Natural killer cell (primary cell): Measurements from ENCODE around the gene FBXL17. TPM values are rescaled to one million over a fixed set of nuclear protein-coding genes. Genes with fewer than 3 reads are reported as not detected.

Source experiments
- ATAC-seq, 3 donors: fragments of 150-1000 bp in 2 of 3; fragments of 200-7000 bp in 1 of 3; cut with Tn5 transposase; 1 replicate in 1 of 3; 2 replicates in 2 of 3; pipeline ENCODE4 v1.10.0; 2021; ENCODE audit warnings: mild to moderate bottlenecking in 2 of 3, moderate library complexity in 2 of 3
- DNase-seq, 2 donors: peaks; one replicate each; pipeline versions ENCODE4 v3.0.0 to v3.0.0-alpha.2; 2013 to 2021; ENCODE audit warnings: mixed read lengths in 1 of 2
- H3K27ac ChIP-seq: one replicate; pipeline ENCODE4 v1.5.1; 2013; ENCODE audit warnings: mild to moderate bottlenecking, low read length
- H3K27me3 ChIP-seq: one replicate; pipeline ENCODE4 v1.6.1; 2013; ENCODE audit warnings: low read length; ENCODE audit not compliant: control insufficient read depth, insufficient read depth
- H3K36me3 ChIP-seq: one replicate; pipeline ENCODE4 v1.6.1; 2013; ENCODE audit warnings: low read length; ENCODE audit not compliant: control insufficient read depth, insufficient read depth
- H3K4me1 ChIP-seq: one replicate; pipeline ENCODE4 v1.6.1; 2013; ENCODE audit warnings: low read length; ENCODE audit not compliant: control insufficient read depth, insufficient read depth
- H3K4me3 ChIP-seq: one replicate; pipeline ENCODE4 v1.5.1; 2013; ENCODE audit warnings: low read length
- H3K9me3 ChIP-seq: one replicate; pipeline ENCODE4 v1.6.1; 2013; ENCODE audit warnings: low read length; ENCODE audit not compliant: control insufficient read depth, insufficient read depth
- H3K27ac Mint-ChIP-seq, 2 donors: one replicate each; pipeline ENCODE4 v1.8.0; 2022; ENCODE audit warnings: mild to moderate bottlenecking in 2 of 2, mixed read lengths in 2 of 2, moderate library complexity in 1 of 2
- H3K27me3 Mint-ChIP-seq, 2 donors: one replicate each; pipeline ENCODE4 v1.8.0; 2022; ENCODE audit warnings: low read depth in 2 of 2, mixed read lengths in 2 of 2
- H3K36me3 Mint-ChIP-seq: one replicate; pipeline ENCODE4 v1.8.0; 2022; ENCODE audit warnings: mixed read lengths
- H3K4me1 Mint-ChIP-seq, 2 donors: one replicate each; pipeline ENCODE4 v1.8.0; 2022; ENCODE audit warnings: mixed read lengths in 2 of 2
- H3K4me3 Mint-ChIP-seq: one replicate; pipeline ENCODE4 v1.8.0; 2022; ENCODE audit warnings: mild to moderate bottlenecking, moderate library complexity, mixed read lengths
- H3K9me3 Mint-ChIP-seq, 2 donors: one replicate each; pipeline ENCODE4 v1.8.0; 2022; ENCODE audit warnings: mixed read lengths in 2 of 2
- CTCF ChIP-seq: fragments of 200-600 bp; IDR thresholded peaks from one replicate; pipeline ENCODE4 v1.8.0; 2022; ENCODE audit warnings: antibody characterized with exemption
- WGBS: methylation state at CpG from one replicate; pipeline ENCODE4 v1.1.7; 2013; ENCODE audit warnings: missing lambda C conversion rate; ENCODE audit not compliant: insufficient coverage; 5-methylcytosine and 5-hydroxymethylcytosine counted together
- intact Hi-C: fragments of 100-400 bp; cut with micrococcal nuclease; formaldehyde crosslinking; loops from one replicate; pipeline ENCODE4 v1.14.2; 2022
- total RNA-seq, 4 donors: library from RNA; stranded (reverse); fragments of 120-200 nt in 1 of 4; gene quantifications; one replicate each; pipeline versions ENCODE4 v1.2.3 to v1.2.4, GENCODE V29; 2013 to 2022

Gene FBXL17
- total RNA-seq, 3 donors from 2014 or later (not counting 1 experiment from before 2014, with no cell fraction given) = 34.2 to 46.8 (median 34.9) TPM

- Histone ChIP-seq H3K4me1 (no peaks in the 10 kb centered on the region), H3K36me3 (peaks cover 10% of the 10 kb centered on the region), H3K4me3 (no peak overlapping the region), H3K27me3 (no peaks in the 10 kb centered on the region), H3K27ac (no peak overlapping the region), H3K9me3 (no peaks in the 10 kb centered on the region)
- TF ChIP-seq CTCF = no peak
- Mint-ChIP-seq H3K36me3 (no peaks in the 10 kb centered on the region), H3K27me3 (no peaks in the 10 kb centered on the region), H3K9me3 (no peaks in the 10 kb centered on the region), H3K4me1 (peaks cover 23 to 25% of the 10 kb centered on the region in 2 donors), H3K27ac (no peak overlapping the region), H3K4me3 (no peak overlapping the region)
- ATAC-seq (no peak), DNase-seq (no peak)
- intact Hi-C loops = no loop called here
- WGBS = no CpG with 5 or more reads among the region's 2 CpGs
These were observed 15.4 kb downstream of the FBXL17 start for GRCh38 chr5:108366500-108366899.

- no peaks in the 10 kb centered on the region for H3K9me3 ChIP-seq
- H3K27me3 ChIP-seq = no peaks in the 10 kb centered on the region
- ATAC-seq (no peak), DNase-seq (no peak)
- intact Hi-C loops = no loop called here
- peaks cover 10% of the 10 kb centered on the region for H3K36me3 ChIP-seq
- Mint-ChIP-seq H3K9me3 (no peaks in the 10 kb centered on the region), H3K27me3 (no peaks in the 10 kb centered on the region), H3K36me3 (no peaks in the 10 kb centered on the region), H3K4me3 (no peak overlapping the region), H3K4me1 (peaks cover 6 to 9% of the 10 kb centered on the region in 2 donors), H3K27ac (no peak overlapping the region)
- no peak overlapping the region for H3K27ac ChIP-seq
- WGBS = 100% methylated on average over 2 of the region's 2 CpGs
- no peak for TF ChIP-seq CTCF
- H3K4me3 ChIP-seq = no peak overlapping the region
- H3K4me1 ChIP-seq = no peaks in the 10 kb centered on the region
These were observed 20.1 kb downstream of the FBXL17 start for GRCh38 chr5:108361771-108362170.

GRCh38 chr5:108361239-108361638 is 20.7 kb downstream of the FBXL17 start:
- H3K9me3 Mint-ChIP-seq = no peaks in the 10 kb centered on the region

More at GRCh38 chr5:108361239-108361638, 20.7 kb downstream of the FBXL17 start:
- H3K27me3 ChIP-seq = no peaks in the 10 kb centered on the region
- no peaks in the 10 kb centered on the region for H3K36me3 Mint-ChIP-seq
- H3K36me3 ChIP-seq = peaks cover 10% of the 10 kb centered on the region
- peaks cover 9 to 10% of the 10 kb centered on the region in 2 donors for H3K4me1 Mint-ChIP-seq
- 96% methylated on average over 3 of the region's 3 CpGs for WGBS
- no peak overlapping the region for H3K4me3 Mint-ChIP-seq
- no peak for ATAC-seq
- no peaks in the 10 kb centered on the region for H3K4me1 ChIP-seq
- intact Hi-C loops = no loop called here
- no peak overlapping the region for H3K27ac Mint-ChIP-seq
- TF ChIP-seq CTCF = no peak
- H3K9me3 ChIP-seq = no peaks in the 10 kb centered on the region
- no peak overlapping the region for H3K27ac ChIP-seq
- no peak for DNase-seq
- H3K27me3 Mint-ChIP-seq = no peaks in the 10 kb centered on the region
- no peak overlapping the region for H3K4me3 ChIP-seq
